ENCODE results near the gene DAW1.
A peak's percentile ranks its signal among the peaks of the same experiment; 100 is the strongest.

Gene DAW1

DNA sequence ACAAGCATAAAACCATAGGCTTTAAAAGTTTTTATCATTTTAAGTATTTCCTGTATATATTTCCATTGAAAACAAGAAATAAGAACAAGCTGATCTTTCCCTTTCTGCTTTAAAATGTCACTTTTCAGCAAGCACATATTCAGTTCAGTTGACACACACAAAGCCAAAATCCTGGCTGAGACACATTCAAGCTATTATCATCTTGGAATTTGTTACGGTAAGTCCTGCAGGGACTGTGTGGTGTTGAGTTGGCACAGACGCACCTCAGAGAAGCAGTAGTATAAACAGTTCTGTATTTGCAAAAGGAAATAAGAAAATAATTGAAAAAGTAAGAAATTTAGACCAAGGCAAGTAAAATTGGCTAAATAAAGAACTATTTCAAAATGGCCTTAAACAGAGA is 10.4 kb upstream of the DAW1 start:
- DNase-seq (ENCODE audit: low spot score) (no peak), FAIRE-seq (no peak)

DNA sequence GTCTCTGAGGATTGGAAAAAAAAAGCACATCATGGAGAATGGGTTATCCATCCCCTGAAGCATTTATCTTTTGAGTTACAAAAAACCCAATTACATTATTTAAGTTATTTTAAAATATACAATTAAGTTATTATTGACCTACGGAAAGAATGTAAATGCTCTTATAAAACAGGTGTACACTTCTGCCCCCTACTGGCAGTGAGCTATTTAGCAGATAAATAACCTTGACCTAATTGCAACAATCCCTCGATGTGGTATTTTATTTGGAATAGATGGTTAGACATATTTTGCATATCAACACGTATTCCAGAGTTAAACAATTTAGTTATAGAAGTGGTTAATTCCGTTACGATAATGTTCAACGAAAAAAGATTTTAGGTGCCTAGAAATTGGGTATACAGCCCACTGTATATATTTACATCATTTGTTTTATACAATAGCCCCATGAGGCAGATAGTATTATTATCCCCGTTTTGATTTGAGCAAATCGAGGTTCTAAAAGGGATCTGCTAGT is 9.1 kb upstream of the DAW1 start:
- DNase-seq (ENCODE audit: low spot score) (no peak), FAIRE-seq (no peak)

DNA sequence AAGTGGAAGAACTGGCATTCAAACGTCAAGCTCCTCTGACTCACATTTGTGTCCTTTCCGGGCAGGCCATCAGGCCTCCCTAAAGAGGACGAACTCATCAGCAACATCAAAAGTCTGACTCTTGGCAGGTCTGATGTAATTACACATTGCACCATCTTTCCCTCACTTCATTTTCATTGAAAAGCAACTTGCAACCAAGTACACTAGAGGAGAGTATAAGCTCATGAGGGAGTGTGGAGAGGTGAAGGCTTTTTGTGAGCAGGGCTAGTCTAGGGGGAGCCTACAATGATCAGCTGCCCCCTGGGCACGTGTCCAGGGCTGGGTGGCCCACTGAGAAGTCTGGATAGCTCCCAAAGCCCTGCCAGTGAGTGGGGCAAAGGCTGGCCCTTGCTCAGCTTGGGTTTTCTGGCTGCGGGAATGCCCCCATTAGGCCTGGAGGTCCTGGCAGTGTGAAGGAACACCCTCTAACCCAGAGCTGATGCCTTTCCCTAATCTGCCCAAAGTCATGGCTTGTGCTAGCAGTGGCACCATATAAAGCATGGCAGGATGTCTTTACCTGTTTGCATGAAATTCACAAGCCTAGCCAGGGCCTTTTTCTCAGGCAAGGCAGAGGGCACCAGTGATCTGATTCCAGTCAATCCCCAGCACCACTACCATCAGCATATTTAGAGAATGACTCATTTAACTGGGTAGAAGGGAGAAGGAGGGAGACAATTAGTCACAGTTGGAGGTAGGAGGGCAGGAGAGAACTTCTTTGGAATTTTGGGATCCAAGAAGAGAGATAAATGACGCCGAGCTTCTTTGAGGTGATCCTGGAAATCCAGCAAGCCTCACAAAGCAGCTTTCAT is 8.5 kb upstream of the DAW1 start:
- DNase-seq (ENCODE audit: low spot score) (peak; percentile 89), FAIRE-seq (peak; percentile 81)

DNA sequence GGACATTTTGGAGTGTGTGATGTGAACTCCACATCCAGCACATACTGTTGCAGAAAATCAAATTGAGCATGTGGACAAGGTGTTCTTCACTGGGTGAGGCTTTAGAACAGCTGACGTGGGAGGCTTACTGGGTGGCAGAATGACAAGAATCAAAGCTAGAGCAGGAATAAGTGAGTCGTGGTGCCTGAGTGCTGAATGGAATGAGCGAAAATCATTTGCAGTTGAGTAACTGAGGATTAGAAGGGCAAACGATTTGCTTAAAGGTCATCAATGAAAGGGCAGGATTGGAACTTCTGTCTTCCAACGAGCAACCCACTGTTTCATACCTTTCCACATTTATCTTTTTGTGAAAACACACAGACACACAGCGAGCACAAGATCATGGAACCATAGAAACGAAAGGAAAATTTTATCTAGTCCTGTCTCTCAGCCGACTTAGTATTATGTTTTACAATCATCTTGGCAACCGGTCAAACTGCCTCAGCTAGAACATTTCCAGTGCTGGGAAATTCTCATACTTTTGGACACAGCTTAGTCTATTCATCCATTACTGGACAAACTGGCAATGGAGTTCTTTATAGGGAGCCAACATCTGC is 7.2 kb upstream of the DAW1 start:
- no peak for DNase-seq (ENCODE audit: low spot score)
- FAIRE-seq: no peak

DNA sequence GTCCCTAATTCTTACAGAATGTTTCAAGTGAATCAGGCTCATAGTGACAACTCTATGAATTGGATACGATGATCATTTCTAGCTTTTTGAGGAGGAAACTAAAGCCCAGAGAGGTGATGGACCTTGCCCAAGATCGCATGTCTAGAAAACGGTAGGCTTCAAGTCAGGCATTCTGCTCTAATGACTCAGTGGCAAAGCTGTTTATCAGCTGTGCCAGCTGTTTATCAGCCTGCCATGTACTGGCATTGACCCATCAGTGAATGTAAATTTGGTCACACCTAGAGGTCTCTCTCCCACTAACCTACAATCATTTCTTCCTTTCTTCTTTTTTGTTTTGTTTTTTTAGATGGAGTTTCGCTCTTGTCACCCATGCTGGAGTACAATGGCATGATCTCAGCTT is 6.1 kb upstream of the DAW1 start:
- FAIRE-seq (no peak), DNase-seq (ENCODE audit: low spot score) (no peak)

DNA sequence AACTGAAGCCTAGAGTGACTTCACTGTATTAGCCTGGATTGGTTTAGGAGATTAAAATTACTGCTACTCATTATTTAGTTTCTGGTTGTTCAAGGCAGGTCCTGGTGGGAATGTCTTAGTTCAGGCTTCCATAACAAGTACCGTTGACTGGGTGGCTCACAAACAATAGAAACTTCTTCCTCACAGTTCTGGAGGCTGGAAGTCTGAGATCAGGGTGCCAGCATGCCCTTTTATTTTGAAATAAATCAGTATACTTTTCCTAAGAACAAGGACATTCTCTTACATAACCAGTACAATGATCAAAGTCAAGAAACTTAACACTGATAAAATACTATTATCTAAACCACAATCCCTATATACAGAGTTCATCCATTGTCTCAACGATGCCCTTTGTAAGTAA is 4.0 kb upstream of the DAW1 start:
- no peak for DNase-seq (ENCODE audit: low spot score)
- FAIRE-seq: no peak

DNA sequence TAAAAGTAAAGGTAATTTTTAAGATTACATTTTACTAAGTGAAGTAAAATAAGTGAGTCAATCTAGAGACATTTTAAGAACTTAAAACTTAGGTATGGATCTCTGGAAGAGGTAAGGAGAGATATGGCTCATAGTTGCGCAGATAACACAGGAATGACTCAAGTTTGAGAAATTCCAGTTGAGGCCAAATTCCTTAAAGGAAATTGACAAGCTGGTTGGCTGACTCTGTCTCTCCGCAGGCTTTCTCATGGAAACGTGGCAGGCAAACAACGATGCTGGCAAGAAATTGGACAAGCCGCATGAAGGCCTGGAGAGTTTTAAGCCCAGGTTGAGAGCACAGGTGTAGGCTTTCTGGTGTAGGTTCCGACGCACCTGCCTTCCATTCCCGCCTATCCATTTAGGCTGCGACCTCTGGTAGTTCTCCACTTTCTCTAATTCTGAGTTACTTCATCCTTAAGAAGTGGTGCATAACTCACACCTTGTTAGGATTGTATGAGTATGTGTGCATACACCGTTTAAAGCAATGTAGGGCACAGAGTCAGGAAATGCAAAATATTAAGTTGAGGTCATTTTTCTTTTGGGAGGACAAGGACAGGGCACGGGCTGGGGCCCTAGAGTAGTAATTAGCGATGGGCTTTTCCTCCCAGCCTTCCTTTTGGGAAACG is 589 bp upstream of the DAW1 start:
- FAIRE-seq (no peak), DNase-seq (ENCODE audit: low spot score) (peak; percentile 73)

DNA sequence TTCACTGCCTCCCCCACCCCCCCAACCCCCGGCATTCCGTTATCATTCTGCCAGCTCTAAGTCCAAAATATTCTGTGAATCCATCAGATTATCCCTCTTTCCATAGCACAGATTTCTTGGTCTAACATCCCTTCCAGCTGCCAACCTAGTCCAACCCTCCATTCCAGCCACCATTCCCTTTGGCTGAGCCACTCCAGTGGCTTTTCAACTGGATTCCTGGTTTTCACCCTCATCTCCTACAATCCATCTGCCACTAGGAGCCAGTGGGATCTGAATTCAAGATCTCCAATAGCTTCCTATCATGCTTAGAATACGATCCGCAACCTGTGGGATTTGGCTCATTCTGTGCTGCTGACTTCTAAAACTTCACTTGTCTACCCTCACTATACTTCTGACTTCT is 1.2 kb downstream of the DAW1 start:
- no peak for FAIRE-seq
- no peak for DNase-seq (ENCODE audit: low spot score)

DNA sequence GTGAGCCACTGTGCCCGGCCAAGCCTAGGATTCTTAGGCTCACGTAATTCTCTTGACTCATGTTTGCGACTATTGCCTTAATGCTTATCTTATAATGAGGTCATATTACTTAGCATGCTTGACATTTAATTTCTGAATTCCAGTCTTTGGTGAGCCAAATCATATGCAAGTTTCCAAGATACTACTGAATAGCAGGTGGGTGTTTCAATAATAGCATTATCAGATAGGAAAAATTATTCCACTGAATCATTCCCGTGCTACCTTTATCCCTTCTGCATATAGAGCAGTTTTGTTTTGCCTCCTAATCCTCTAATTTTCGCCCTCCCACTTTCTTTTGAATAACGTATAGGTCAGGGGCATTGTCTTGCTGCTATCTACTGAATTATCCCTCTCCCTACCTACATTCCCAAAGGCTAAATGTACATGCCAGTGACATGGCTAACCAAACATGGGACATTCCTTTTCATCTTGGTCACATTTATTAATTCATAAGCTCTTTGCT is 4.9 kb downstream of the DAW1 start:
- DNase-seq (ENCODE audit: low spot score): no peak

DNA sequence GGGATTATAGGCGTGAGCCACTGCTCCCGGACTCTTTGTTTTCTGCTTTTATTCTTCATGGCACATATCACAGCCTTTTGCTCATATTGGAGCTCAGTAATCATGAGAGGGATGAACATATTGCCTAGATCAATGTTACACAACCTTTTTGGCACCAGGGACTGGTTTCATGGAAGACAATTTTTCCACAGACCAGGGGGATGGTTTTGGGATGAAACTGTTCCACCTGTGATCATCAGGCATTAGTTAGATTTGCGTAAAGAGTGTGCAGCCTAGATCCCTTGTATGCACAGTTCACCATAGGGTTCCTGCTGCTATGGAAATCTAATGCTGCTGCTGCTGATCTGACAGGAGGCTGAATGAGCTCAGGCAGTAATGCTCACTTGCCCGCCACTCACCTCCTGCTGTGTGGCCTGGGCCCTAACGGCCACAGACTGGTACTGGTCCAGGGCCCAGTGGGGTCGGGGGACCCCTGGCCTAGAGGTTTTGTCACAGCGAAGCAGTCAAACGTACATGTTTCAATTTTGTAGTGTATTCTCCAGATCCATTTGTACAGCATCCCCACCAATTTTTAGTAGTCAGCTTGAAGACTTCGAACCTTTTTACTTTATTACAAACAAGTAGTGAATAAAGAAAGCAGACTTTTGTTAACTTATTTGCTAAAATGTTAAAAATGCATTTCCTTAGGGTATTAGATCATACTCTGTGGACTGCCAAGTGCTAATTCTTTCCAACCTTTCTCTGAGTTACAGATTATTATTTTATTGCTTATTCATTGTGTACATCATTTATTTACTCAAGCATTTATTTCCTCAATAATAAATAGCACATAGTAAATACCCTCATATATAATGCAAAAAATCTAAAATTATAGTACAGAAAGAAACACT is 6.2 kb downstream of the DAW1 start:
- DNase-seq (ENCODE audit: low spot score): no peak
- FAIRE-seq: no peak

More for the DNA sequence above, 4.9 kb downstream of the DAW1 start:
- no peak for FAIRE-seq

DNA sequence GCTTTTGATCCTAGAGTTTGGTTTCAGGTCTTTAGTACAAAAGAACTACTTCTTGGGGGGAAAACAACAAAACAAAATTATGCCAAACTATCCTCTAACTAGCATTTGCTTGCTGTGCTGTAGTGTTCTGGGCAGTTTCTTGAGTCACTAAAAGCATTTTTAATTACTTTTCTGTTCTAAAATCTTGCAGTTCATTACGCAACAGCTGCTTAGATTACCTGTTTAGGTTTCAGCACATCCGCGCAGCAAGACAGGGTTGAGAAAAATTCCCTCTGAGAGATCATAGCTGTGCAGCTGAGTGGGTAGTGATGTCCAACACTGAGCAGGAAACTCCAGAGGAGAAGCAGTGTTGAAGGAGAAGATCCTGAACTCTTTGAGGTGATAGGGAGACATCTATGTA is 9.0 kb downstream of the DAW1 start:
- FAIRE-seq: no peak
- no peak for DNase-seq (ENCODE audit: low spot score)

DNA sequence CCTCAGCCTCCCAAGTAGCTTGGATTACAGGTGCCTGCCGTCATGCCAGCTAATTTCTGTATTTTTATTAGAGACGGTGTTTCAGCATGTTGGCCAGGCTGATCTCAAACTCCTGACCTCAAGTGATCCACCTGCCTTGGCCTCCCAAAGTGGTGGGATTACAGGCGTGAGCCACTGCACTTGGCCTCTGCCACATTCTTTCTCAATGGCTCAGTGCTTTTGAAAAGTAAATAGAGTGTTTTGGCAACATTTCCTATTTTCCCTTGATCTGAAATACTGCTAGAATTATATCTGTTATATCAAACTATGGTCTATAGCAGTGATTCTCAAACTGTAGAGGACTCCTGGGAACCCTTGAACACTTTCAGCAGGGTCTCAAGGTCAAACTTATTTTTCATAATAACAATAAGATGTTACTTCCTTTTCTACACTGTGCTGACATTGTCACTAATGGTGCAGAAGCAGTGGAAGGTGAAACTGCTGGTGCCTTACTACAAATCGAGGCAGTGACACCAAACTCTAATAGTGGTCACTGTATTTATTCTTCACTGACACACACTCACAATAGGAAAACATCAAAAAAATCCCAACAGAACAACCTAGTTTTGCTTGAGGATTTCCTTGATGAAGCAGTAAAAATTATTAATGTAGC is 10.6 kb downstream of the DAW1 start:
- DNase-seq (ENCODE audit: low spot score) (no peak), FAIRE-seq (no peak)

DNA sequence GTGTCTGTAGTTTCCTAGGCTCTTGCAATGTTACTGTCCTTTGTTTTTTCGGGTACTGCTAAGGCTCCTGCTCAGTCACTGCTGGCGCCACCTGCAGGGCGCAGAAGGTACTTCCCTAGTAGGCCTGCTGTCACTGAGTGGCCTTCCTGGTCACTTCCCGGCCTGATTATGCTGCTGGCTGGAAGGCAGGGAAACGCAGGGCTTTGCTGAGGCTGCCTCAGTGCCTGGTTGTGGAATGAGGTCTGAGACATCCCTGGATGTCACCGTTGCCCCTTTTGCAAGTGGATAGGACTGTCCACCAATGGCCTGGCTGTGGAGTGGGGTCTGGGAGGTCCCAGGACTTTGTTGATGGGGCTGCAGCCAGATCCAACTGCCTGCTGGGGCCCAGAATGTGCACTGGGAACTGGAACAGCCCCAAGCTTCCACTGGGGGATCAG is 13.1 kb downstream of the DAW1 start:
- FAIRE-seq (peak; percentile 90), DNase-seq (ENCODE audit: low spot score) (peak; percentile 78)

DNA sequence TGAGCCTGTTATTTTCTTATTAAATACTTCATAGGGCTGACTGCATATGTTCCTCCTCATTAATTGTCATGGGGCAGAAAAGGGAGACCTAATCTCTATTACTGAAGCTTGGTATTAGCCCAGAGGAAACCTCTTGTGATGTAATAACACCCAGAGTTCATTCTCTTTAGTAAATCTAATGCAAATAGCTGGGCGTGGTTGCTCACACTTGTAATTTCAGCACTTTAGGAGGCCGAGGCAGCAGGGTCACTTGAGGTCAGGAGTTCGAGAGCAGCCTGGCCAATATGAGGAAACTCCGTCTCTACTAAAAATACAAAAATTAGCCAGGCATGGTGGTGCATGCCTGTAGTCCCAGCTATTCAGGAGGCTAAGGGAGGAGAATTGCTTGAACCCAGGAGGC is 14.7 kb downstream of the DAW1 start:
- FAIRE-seq (no peak), DNase-seq (ENCODE audit: low spot score) (no peak)

DNA sequence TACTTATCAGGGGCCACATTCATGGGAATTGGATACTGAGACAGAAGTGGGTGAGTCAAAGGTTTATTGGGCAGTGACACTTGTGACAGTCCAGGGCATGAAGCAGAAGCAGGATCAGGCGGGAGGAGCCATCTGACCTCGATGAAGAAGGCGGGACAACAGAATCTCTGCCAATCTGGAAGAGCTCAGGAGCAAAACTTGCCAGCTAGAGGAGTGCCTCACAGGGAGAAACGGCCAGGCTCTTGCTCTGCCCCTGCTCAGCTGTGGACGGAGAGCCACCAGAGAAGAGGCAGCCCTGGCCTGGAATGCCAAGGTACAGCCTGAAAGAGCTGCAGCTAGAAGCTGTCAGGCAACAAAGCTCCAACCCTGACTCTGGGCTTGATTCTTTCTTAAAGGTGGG is 16.9 kb downstream of the DAW1 start:
- FAIRE-seq: no peak

DNA sequence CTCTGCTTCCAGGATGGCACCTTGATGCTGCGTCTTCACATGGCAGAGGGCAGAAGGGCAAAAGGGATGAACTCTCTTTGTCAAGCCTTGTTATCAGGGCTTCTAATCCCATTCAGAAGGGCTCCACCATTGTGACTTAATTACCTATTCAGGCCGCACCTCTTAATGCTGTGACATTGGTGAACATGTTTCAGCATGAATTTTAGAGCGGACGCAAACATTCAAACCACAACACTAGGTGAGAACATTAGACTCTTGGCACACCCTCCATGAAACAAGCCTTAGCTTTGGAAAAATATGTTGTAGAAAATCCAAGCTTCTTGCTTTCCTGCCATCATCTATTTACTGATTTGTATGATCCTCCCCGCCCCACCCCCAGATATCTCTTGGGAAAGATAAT is 17.9 kb downstream of the DAW1 start:
- no peak for DNase-seq (ENCODE audit: low spot score)
- no peak for FAIRE-seq

More for the DNA sequence above, 16.9 kb downstream of the DAW1 start:
- DNase-seq (ENCODE audit: low spot score): no peak

DNA sequence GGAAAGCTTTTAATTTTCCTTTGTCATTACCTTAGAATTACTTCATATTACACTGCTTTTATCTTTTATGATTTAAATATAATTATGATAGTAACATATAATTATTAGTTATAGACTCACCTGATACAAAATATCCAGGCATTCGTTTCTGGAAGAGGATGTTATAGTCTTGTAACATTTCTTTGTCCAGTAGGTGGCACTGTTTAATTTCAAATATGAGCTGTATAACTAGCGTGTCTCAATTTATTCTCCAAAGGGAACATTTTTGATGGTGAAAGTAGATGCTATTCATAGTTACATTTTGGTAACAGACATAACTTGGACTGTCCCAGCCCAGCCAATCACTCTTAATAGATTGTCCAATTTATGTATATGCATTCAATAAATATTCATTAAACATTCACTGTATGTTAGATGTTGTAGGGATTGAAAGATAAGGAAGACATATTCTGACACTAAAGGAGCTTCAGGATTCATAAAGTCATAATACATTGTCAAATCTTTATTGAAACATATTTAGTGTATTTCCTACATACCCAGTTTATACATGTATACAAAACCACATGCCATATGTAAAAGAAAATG is 19.2 kb downstream of the DAW1 start:
- peak; percentile 26 for DNase-seq (ENCODE audit: low spot score)
- no peak for FAIRE-seq

DNA sequence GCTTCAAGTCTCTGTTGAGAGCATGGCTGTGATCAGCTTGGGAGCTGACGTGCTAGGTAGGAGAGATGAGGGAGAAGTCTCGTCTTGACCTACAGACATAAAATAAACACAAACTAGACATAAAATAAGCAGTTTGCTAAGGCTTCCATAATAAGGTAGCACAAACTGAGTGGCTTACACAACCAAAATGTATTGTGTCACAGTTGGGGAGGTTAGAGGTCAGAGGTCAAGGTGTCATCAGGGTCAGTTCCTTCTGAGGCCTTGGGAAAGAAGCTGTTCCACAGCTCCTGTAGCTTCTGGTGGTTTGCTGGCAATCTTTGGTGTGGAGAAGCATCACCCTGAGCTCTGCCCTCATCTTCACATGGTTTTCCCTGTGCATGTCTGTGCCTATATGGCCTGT is 20.2 kb downstream of the DAW1 start:
- FAIRE-seq (no peak), DNase-seq (ENCODE audit: low spot score) (no peak)

DNA sequence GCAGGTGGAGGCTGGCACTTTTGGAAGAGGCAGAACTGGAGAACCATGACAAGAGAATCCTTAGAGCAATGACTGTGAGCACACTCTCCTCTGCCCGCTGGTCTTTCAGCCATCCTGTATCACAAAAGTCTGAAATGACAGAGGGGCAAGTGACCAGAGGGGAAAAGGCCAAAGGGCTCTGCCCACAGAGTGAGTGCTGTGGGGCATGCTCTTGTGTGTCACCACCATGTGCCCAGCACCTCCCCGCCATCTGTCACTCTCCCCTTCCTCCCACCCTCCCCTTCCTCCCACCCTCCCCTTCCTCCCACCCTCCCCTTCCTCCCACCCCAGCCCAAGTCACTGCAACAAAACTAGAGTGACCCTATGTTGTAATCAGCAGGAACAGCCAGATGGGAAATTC is 31.9 kb downstream of the DAW1 start:
- FAIRE-seq (no peak), DNase-seq (ENCODE audit: low spot score) (no peak)

DNA sequence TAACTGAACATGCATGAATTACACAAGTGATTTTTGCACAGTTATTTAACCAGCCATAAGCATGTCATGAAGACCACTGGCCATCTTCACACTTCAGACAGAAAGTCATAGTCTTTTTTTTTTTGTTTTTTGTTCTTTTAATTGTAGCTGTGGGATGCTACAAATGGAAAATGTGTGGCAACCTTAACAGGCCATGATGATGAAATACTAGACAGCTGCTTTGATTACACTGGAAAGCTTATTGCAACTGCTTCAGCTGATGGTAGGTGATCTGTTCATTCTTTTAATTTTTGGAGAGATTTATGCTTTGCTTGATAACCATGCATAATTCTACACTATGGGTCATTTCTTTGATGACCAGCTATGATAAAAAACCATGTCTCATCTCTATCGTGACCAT is 35.6 kb downstream of the DAW1 start:
- FAIRE-seq (no peak), DNase-seq (ENCODE audit: low spot score) (no peak)
